Measurements from ENCODE around the gene NAP1L1.

The NAP1L1 gene

GRCh38 chr12:76101739-76102385, 17.4 kb upstream of the NAP1L1 start:
- H3K4me2 ChIP-seq (ENCODE audit: insufficient read depth, low read length) = no peak overlapping the region
- ATAC-seq (ENCODE audit: insufficient read depth, low read depth) = no peak
- H3K27ac ChIP-seq (ENCODE audit: low read length) = no peak overlapping the region
- no peaks in the 10 kb centered on the region for H3K79me2 ChIP-seq (ENCODE audit: insufficient read depth, low read length)
- H3K36me3 ChIP-seq (ENCODE audit: insufficient read depth, low read length) = no peaks in the 10 kb centered on the region
- no peak for DNase-seq
- H3K4me1 ChIP-seq (ENCODE audit: insufficient read depth, low read length) = no peaks in the 10 kb centered on the region
- no peak overlapping the region for H3K9ac ChIP-seq (ENCODE audit: low read depth, low read length)
- no peak overlapping the region for H2AFZ ChIP-seq (ENCODE audit: low read depth, low read length)
- TF ChIP-seq CTCF (IDR thresholded peaks at IDR 0.05; ENCODE audit: borderline replicate concordance, extremely low read depth, low read length, poor library complexity, severe bottlenecking) (no peak), EZH2 (IDR thresholded peaks at IDR 0.05; ENCODE audit: borderline replicate concordance, low read depth, low read length, severe bottlenecking) (no peak)
- H3K9me3 ChIP-seq (ENCODE audit: insufficient read depth, low read length, severe bottlenecking) = no peaks in the 10 kb centered on the region
- H3K4me3 ChIP-seq (ENCODE audit: low read depth in 1 of 2, low read length in 2 of 2) = no peak overlapping the region
- no peaks in the 10 kb centered on the region for H4K20me1 ChIP-seq (ENCODE audit: insufficient read depth, low read length)
- no peaks in the 10 kb centered on the region for H3K27me3 ChIP-seq (ENCODE audit: insufficient read depth, low read length, poor library complexity)

GRCh38 chr12:76096079-76096646, 11.7 kb upstream of the NAP1L1 start:
- no peak for ATAC-seq (ENCODE audit: insufficient read depth, low read depth)

GRCh38 chr12:76094754-76095153, 10.3 kb upstream of the NAP1L1 start:
- Histone ChIP-seq H3K4me3 (ENCODE audit: low read depth in 1 of 2, low read length in 2 of 2) (no peak overlapping the region), H3K27ac (ENCODE audit: low read length) (no peak overlapping the region), H3K9me3 (ENCODE audit: insufficient read depth, low read length, severe bottlenecking) (no peaks in the 10 kb centered on the region), H3K9ac (ENCODE audit: low read depth, low read length) (no peak overlapping the region), H2AFZ (ENCODE audit: low read depth, low read length) (no peak overlapping the region), H3K4me2 (ENCODE audit: insufficient read depth, low read length) (no peak overlapping the region), H3K4me1 (ENCODE audit: insufficient read depth, low read length) (no peaks in the 10 kb centered on the region), H3K36me3 (ENCODE audit: insufficient read depth, low read length) (no peaks in the 10 kb centered on the region), H3K27me3 (ENCODE audit: insufficient read depth, low read length, poor library complexity) (no peaks in the 10 kb centered on the region), H3K79me2 (ENCODE audit: insufficient read depth, low read length) (no peaks in the 10 kb centered on the region), H4K20me1 (ENCODE audit: insufficient read depth, low read length) (no peaks in the 10 kb centered on the region)
- no peak for TF ChIP-seq EZH2 (IDR thresholded peaks at IDR 0.05; ENCODE audit: borderline replicate concordance, low read depth, low read length, severe bottlenecking)
- no peak for TF ChIP-seq CTCF (IDR thresholded peaks at IDR 0.05; ENCODE audit: borderline replicate concordance, extremely low read depth, low read length, poor library complexity, severe bottlenecking)
- DNase-seq (no peak), ATAC-seq (ENCODE audit: insufficient read depth, low read depth) (no peak)

More at GRCh38 chr12:76096079-76096646, 11.7 kb upstream of the NAP1L1 start:
- Histone ChIP-seq H3K9ac (ENCODE audit: low read depth, low read length) (no peak overlapping the region), H3K27ac (ENCODE audit: low read length) (no peak overlapping the region), H3K36me3 (ENCODE audit: insufficient read depth, low read length) (no peaks in the 10 kb centered on the region), H4K20me1 (ENCODE audit: insufficient read depth, low read length) (no peaks in the 10 kb centered on the region), H3K4me2 (ENCODE audit: insufficient read depth, low read length) (no peak overlapping the region), H2AFZ (ENCODE audit: low read depth, low read length) (no peak overlapping the region), H3K4me1 (ENCODE audit: insufficient read depth, low read length) (no peaks in the 10 kb centered on the region), H3K9me3 (ENCODE audit: insufficient read depth, low read length, severe bottlenecking) (no peaks in the 10 kb centered on the region), H3K27me3 (ENCODE audit: insufficient read depth, low read length, poor library complexity) (no peaks in the 10 kb centered on the region), H3K79me2 (ENCODE audit: insufficient read depth, low read length) (no peaks in the 10 kb centered on the region), H3K4me3 (ENCODE audit: low read depth in 1 of 2, low read length in 2 of 2) (no peak overlapping the region)
- TF ChIP-seq EZH2 (IDR thresholded peaks at IDR 0.05; ENCODE audit: borderline replicate concordance, low read depth, low read length, severe bottlenecking) (no peak), CTCF (IDR thresholded peaks at IDR 0.05; ENCODE audit: borderline replicate concordance, extremely low read depth, low read length, poor library complexity, severe bottlenecking) (no peak)
- no peak for DNase-seq
